GM18520 (cell line): ENCODE measurements around the gene BANF2.
"Not testable (repeated sequence)": the region's sequence is repeated elsewhere in the genome, so short reads cannot be mapped to it uniquely, and the experiment has no call there.

Source experiments
- ATAC-seq: cut with Tn5 transposase; IDR thresholded peaks from one replicate; pipeline ENCODE4 v1.9.1; 2021; ENCODE audit not compliant: unreplicated experiment

Gene BANF2

DNA sequence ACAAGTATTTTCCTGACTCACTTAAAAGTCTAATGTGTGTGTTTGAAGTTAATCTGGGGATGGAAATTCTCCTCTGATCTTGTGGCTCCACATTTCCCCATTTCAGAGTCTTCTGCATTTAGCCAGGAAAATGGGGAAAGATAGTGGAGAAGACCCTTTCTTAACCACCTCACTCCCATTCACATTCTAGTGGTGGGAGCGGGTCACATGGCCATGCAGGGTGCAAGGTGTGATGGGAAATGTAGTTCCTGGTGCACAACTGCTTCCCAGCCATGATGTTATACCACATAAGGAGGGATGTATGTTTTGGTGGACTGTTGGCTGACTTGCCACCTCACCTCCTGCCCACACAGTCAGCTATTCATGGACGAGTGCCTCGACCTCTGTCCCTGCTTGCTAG, 61.8 kb downstream of the BANF2 start:
- no peak for ATAC-seq

DNA sequence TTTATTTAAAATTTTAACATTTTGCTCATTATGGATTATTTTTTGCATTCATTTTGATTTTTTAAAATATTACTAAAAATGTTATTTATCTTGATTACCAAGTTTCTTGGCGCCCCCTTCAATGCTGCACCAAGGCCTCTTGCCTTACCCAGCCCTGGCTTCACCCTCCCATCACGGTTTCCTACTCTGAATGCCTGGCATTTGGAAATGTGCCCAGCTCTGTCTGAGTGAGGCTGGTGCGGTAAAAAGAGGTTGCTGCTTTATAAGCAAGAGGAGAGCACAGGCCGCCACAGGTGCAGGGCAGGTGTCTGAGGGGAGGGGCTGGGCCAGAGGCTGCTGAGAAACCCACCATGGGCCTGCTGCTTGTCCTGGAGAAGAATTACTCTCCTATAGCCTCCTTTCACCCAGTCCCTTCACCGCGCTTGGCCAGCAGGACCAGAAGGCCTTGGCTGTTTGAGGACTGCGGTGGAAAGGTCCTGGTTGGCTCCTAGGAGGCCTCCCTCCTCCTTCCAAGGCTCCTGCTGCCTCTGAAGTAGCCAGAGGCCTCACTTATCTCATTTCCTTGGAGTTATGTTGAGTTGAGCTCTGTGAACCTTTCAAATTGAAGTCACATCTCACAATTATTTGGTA, 62.6 kb downstream of the BANF2 start:
- no peak for ATAC-seq

DNA sequence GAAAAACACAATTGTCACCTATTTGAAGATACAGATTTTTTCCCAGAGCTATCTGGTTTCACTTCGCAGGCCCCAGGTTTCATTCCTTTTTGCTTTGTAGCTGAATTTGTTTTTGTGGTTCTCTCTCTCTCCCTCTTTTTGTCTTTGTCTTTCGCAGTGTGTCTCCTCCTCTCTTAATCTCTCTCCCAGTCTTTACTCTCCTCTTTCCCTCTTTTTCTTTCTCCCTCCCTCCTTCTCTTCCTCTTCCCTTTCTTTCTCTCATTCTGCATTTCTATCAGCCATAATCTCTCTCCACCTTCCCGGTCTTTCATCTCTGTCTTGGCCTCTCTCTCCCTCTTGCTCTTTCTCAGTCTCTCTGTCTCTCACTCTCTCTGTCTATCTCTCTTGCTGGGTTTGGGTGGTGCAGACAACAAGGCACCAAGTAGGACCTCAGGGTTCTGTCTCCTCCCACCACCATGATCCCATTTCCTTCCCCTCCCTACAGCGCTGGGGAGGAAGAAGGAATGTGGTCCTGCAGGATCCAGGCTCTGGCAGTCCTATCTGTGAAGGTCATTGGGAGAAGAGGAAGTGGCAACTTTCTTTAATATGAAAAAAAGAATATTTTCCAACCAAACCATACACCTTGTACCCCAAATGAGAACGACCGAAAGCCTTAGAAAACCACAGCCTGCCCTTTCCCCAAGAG, 63.2 kb downstream of the BANF2 start:
- ATAC-seq: no peak

DNA sequence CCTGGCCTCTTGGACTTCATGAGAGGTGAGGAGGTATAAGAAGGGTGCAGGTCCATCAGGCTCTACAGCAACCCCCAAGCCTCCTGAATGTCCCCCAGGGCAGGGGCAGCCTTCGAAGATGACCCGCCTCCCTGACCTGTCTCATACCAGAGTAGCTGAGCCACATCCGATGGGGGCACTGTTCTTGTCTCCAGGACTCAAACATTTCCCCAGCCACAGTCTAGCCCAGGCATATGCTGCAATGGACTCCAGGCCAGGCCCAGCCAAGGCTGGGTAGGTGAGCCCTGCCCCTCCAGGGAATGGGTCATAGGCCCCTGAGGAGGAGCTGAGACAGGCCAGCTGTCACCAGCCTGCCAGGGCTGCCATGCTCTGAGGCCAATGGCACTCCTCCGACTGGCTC, 65.3 kb downstream of the BANF2 start:
- no peak for ATAC-seq

DNA sequence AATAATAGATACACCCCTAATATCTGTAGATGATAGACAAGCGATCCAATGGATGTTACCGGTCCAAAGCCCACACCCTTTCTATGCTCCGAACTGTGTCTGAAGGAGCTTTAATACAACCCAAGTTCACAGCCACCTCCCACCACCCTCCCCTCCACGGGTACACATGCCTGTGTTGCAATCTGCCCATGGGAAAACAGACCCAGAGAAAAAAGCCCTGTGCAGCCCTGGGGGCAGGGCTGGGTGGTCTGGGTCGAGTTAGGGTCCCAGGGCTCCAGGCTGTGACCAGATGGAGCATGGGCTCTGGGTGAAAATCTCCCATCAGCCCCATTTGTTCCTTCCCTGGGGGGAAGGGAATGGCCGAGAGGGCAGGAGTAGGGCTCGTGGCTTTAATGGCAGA, 65.8 kb downstream of the BANF2 start:
- ATAC-seq: no peak

DNA sequence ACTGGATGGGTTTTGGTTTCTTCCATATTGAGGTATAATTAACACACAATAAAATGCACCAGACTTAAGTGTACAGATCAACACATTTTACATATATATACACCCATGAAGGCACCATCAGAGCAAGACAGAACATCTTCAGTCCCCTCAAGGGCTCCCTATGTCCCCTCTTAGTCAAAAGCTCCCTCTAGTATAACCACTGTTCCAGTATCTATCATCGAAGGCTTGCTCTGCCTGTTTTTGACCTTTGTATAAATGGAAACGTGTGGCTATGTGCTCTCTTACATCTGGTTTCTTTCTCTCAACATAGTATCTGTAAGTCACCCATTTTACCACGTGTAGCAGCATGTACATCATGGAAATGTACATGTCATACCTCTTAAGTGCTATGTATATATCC, 66.5 kb downstream of the BANF2 start:
- ATAC-seq: no peak

DNA sequence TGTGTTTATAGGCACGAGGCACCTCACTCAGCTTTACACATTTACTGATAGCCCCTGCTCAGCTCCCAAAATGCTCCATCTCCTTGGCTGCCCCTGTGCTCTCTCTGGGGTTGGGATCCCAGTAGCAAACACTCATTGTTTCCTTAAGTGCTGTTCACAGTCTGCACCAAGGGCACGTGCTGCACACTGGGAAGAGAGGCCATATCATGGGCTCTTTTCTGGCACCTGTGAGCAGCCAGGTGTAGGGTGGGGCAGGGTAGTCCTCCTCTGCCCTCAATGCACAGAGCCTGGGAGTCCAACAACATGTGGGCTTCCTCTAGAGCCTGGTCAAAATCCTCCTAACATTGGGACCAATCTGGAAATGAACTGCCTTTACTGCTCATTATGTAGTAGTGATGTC, 67.9 kb downstream of the BANF2 start:
- ATAC-seq: no peak

DNA sequence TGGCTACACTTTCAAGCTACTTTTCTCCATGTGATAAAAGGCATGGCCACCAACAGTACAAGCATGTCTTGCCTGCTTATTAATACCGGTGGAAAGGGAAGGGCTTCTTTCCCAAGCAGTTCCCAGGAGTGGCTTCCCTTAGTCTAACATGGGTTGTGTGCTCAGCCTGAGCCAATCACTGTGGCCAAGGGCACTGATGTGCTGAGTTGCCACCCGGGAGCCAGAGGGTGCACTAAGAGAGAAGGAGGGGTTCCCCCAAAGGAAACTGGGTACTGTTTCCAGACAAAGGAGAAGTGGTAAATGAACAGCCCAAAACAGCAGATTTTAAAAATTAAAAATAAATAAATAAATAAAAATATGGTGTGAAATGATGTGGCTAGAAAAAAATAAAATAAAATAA, 68.5 kb downstream of the BANF2 start:
- ATAC-seq: no peak

DNA sequence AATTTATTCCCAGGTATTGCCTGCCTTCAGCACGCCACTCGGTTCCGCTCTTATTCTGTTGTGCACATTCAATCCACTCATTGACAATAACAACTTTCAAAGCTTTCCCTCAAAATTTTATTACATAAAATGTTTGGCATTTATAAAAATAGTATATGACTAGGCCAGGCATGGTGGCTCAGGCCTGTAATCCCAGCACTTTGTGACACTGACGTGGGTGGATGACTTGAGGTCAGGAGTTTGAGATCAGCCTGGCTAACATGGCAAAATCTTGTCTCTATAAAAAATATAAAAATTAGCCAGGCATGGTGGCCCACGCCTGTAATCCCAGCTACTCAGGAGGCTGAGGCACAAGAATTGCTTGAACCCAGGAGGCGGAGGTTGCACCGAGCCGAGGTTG, 70.0 kb downstream of the BANF2 start:
- not testable (repeated sequence) for ATAC-seq

DNA sequence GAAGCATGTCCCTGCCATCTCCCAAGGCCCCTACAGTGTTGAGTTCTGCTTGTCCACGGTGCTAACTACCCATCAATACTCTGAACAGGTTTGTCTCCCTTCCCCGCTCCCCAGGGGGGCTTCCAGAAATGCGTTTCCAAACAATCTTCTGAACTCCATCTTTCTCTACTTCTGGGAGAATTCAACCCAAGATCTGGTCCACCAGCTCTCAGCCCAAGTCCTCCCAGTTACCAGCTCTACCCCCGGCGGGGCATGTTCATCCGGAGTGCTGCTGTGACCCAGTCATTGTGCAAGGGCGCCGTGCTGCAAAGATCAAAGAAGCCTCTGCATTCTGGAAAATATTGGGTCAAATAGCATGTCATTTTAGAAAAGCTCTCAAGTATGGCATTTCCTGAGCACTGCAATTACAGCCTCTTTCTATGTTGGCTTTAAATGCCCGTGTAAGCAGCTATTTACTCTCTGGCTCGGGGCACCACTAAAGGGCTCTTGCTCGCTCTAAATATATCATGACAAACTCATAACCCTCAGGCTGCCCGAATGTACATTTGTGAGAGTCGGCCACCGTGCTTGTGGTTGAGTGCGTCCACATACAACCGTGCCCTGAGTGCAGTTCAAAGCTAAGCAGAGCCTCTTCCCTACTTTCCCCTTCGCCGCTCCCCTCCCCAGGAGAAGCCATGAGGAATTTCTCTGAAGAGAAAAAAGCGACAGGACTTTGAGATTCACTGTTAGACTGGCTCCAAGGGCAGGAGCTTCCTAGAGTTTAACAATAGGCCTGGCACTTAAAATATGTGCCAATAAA, 71.6 kb downstream of the BANF2 start:
- ATAC-seq: no peak

DNA sequence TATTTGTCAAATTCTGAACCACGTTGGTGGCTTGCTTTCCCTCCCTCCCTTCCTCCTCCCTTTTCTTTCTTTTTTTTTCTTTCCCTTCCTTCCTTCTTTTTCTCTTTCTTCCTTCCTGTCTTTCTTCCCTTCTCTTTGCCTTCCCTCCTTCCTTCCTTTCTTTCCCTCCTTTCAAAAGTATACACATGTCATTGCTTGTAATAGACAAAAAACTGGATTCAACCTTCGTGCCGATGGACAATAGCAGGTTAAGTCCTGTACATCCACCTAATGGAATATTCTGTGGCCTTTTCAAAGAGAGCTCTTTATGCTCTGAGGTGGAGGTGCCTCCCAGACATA, 72.2 kb downstream of the BANF2 start:
- ATAC-seq: no peak

DNA sequence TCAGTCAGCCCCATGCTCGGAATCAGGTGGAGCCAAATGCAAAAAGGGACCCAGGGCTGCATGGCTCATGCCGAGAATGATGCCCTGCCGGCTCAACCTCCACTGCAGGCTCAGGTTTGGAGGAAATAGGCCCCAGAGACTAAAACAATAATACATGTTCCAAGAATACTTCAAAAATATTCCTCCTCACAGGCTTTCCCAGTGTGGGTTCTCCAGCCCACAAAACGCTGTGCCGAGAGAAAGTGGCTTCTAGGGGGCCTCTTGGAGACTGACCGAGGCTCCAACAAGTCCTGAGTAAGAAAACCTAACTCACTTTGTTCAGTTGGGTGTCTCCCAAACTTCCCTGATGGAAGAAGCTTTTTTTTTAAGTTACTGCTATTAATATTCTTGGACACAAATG, 73.9 kb downstream of the BANF2 start:
- ATAC-seq: no peak

DNA sequence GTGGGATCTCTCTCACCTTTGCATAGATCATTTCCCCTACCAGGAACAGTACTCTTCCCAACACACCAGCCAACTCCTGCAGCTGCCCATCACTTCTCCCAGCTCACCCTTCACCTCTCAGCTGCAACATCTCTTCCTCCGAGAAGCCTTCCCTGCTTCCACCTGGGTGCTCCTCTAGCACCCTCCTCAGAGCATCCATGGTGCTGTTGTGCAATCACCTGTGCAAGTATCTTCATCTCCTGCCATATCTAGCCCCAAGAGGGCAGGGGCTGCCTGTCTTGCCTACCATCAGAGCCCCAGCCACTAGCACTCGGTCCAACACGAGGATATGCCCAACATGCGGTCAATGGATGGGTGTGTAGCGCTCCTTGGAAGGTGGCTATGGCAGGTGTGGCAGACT, 75.8 kb downstream of the BANF2 start:
- ATAC-seq: no peak

DNA sequence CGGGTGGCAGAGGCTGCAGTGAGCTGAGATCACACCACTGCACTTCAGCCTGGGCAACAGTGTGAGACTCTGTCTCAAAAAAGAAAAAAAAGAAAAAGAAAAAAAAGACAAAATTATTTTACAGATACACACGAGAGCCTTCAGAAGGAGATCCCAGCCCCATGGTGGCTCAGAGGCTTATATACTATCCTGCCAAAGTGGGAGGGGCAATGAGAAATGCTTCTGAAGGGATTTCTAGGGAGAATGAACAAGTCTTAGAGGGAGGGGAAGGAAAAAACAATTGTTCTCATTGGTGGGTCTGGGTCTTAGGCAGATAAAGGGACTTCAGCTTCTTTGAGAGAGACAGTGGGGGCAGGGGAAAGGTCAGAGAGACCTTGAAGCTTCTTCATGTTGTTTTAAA, 76.8 kb downstream of the BANF2 start:
- no peak for ATAC-seq

DNA sequence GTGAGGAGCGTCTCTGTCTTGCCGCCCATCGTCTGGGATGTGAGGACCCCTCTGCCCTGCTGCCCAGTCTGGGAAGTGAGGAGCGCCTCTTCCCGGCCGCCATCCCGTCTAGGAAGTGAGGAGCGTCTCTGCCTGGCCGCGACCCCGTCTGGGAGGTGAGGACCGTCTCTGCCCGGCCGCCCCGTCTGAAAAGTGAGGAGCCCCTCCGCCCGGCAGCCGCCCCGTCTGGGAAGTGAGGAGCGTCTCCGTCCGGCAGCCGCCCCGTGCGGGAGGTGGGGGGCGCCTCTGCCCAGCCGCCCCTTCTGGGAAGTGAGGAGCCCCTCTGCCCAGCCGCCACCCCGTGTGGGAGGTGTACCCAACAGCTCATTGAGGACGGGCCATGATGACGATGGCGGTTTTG, 79.2 kb downstream of the BANF2 start:
- ATAC-seq: not testable (repeated sequence)

DNA sequence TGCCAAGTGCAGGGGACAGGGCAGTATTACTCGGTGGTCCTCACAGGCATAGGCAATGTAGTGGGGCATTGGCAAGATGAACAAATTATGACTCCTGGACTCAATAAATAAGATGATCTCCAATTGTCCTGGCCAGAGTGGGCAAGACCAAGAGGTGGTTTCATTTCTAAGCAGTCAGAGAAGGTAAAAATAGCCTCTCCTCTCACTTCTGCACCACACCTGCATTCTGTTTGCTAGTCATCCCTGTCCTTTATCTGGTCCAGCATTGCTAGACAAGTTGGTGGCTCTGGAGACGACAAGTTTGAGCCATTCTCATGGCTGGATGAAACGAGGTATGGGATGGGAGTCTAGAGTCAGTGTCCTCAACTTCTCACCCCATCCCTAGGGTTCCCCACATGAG, 83.0 kb downstream of the BANF2 start:
- peak; percentile 56 for ATAC-seq

DNA sequence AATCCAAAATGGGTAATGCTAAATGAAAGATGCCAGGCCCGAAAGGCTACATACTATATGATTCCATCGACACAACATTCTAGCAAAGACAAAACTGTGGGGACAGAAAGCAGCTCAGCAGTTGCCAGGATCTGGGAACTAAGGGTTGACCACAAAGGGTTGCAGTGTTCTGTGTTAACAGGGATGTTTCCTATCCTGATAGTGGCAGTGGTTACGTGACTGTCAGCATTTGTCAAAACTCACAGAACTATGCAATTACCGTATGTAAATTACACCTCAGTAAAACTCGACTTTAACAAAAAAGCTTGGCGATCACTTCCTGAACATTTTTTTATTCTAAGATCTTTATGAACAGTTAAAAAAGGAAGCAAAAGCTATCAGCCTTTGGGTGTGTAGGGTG, 83.9 kb downstream of the BANF2 start:
- ATAC-seq: no peak

DNA sequence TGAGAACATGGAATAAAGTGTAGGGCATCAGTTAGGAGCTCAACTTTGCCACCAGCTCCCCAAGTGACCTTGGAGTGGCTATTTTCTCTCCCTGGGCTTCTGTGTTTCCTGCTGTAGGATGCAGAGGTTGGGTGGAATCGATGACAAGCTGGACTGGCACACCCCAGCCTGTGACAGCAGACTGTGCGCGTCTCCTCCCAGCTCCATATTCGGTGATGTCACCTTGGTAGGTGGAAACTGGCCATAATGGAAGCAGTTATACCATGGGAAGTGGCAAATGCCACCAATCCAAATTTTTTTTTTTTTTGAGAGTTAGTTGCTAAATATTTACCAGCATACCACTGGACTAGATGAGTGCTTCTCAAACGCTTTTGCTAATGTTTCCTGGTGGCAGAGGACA, 85.2 kb downstream of the BANF2 start:
- ATAC-seq: no peak
